HepG2 (cell line): ENCODE results near the gene MT1A. TPM values are rescaled to one million over a fixed set of nuclear protein-coding genes. Genes with fewer than 3 reads are reported as not detected.

Source experiments
- FOXA1 ChIP-seq, 2 experiments: fragments of 450-650 bp in 1 of 2; sonication (generic) in 1 of 2; formaldehyde crosslinking in 1 of 2; IDR thresholded peaks; 2 replicates each; pipeline versions ENCODE4 v1.4.0 to v1.6.1; 2016 to 2020; ENCODE audit warnings: missing genetic modification reagents in 1 of 2
- FOXA3 ChIP-seq: IDR thresholded peaks from 2 replicates; pipeline ENCODE4 v1.6.1; 2016; ENCODE audit warnings: missing genetic modification reagents, missing compliant biosample characterization
- FOXK2 ChIP-seq: fragments of 450-650 bp; IDR thresholded peaks from 2 replicates; pipeline ENCODE4 v1.6.1; 2016
- PCBP2 ChIP-seq: fragments of 200-400 bp; formaldehyde crosslinking; optimal IDR thresholded peaks from 2 replicates; pipeline ENCODE3; 2018; ENCODE audit warnings: low read length, low read depth; ENCODE audit not compliant: poor library complexity, severe bottlenecking
- RBFOX2 ChIP-seq: fragments of 200-400 bp; formaldehyde crosslinking; IDR thresholded peaks from 2 replicates; pipeline ENCODE4 v1.6.1; 2017; ENCODE audit warnings: low read depth, mild to moderate bottlenecking, low read length
- ZNF12 ChIP-seq: sonication (generic); formaldehyde crosslinking; IDR thresholded peaks from 2 replicates; pipeline ENCODE4 v1.5.0; 2020; ENCODE audit warnings: missing genetic modification reagents
- ZNF292 ChIP-seq: sonication (generic); formaldehyde crosslinking; IDR thresholded peaks from 2 replicates; pipeline ENCODE4 v1.8.1; 2022; ENCODE audit warnings: mild to moderate bottlenecking, low read depth, missing genetic modification reagents, borderline replicate concordance
- ZNF30 ChIP-seq: sonication (generic); formaldehyde crosslinking; IDR thresholded peaks from 2 replicates; pipeline ENCODE4 v1.5.0; 2020; ENCODE audit warnings: mild to moderate bottlenecking, missing genetic modification reagents
- ZNF558 ChIP-seq: sonication (generic); formaldehyde crosslinking; IDR thresholded peaks from 2 replicates; pipeline ENCODE4 v1.9.0; 2022; ENCODE audit warnings: mild to moderate bottlenecking, missing genetic modification reagents, borderline replicate concordance
- ZNF841 ChIP-seq: sonication (generic); formaldehyde crosslinking; IDR thresholded peaks from 2 replicates; pipeline ENCODE4 v1.8.1; 2023; ENCODE audit warnings: missing genetic modification reagents, borderline replicate concordance
- ZSCAN30 ChIP-seq: sonication (generic); formaldehyde crosslinking; IDR thresholded peaks from 2 replicates; pipeline ENCODE4 v1.5.0; 2020; ENCODE audit warnings: mild to moderate bottlenecking, missing genetic modification reagents
- polyA plus RNA-seq, 8 experiments: library from polyadenylated mRNA; depleted of rRNA in 3 of 8; stranded (reverse) in 7 of 8; unstranded in 1 of 8; fragments of >200 nt; fragmentation: Illumina TruSeq in 4 of 8; extraction: Trizol in 4 of 8; gene quantifications; 2 replicates each; pipeline versions ENCODE4 v1.2.1 to v1.2.3, GENCODE V29; 2011 to 2016; ENCODE audit warnings: low read depth in 4 of 8, missing spikeins in 1 of 8, mixed read lengths in 1 of 8; ENCODE audit not compliant: insufficient read depth in 1 of 8
- total RNA-seq, 5 experiments: library from RNA; depleted of rRNA; stranded (reverse); fragments of >200 nt; fragmentation: Illumina TruSeq; extraction: Trizol; gene quantifications; 2 replicates each; pipeline ENCODE4 v1.2.3, GENCODE V29; 2016; ENCODE audit warnings: low read depth in 1 of 5
- TF ChIP-seq, protein P1 (sequence below): sonication (generic); formaldehyde crosslinking; IDR thresholded peaks from 2 replicates; pipeline ENCODE4 v1.5.1; 2020; ENCODE audit warnings: mild to moderate bottlenecking, missing genetic modification reagents, moderate library complexity
- TF ChIP-seq, protein P2 (sequence below): sonication (generic); formaldehyde crosslinking; IDR thresholded peaks from 2 replicates; pipeline ENCODE4 v1.5.1; 2020; ENCODE audit warnings: missing genetic modification reagents, mild to moderate bottlenecking, borderline replicate concordance
- TF ChIP-seq, protein P3 (sequence below): sonication (generic); formaldehyde crosslinking; IDR thresholded peaks from 2 replicates; pipeline ENCODE4 v1.8.0; 2022; ENCODE audit warnings: mild to moderate bottlenecking, missing genetic modification reagents, moderate library complexity
- TF ChIP-seq, protein P4 (sequence below): sonication (generic); formaldehyde crosslinking; IDR thresholded peaks from 2 replicates; pipeline ENCODE4 v1.8.1; 2023; ENCODE audit warnings: mild to moderate bottlenecking, moderate library complexity, missing genetic modification reagents
- TF ChIP-seq, protein P5 (sequence below): sonication (generic); formaldehyde crosslinking; IDR thresholded peaks from 2 replicates; pipeline ENCODE4 v1.9.0; 2021; ENCODE audit warnings: missing genetic modification reagents, borderline replicate concordance

MT1A gene
- total and polyA plus RNA-seq, 2 of the 13 experiments (the other 11 are each of a cell fraction or from before 2014, with no cell fraction given) = 8.3 to 10.4 TPM

DNA sequence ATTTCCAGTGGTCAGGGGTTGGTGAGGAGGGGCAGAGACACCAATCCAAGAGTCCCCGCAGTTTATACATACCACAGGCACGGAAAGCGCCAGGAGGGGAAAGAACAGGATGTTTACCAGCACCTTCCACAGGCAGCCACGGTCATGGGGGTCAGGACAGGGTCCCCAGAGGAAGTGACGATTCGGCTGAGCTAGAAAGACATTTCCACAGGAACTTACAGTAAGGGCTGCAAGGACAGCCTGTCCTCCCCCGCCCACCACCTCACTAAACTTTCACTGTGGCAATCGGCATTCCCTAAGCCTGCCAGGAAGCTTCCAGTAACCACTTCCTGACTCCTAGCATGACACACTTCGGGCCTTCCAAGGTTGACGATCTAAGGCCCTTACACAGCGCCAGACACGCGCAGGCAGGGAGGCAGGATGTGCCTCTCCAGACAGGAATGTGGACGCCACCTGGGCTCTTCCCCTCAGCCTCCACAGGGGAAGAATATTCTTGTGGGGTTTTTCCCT, 31.3 kb upstream of the MT1A start (continued):
- TF ChIP-seq, protein P1, sequence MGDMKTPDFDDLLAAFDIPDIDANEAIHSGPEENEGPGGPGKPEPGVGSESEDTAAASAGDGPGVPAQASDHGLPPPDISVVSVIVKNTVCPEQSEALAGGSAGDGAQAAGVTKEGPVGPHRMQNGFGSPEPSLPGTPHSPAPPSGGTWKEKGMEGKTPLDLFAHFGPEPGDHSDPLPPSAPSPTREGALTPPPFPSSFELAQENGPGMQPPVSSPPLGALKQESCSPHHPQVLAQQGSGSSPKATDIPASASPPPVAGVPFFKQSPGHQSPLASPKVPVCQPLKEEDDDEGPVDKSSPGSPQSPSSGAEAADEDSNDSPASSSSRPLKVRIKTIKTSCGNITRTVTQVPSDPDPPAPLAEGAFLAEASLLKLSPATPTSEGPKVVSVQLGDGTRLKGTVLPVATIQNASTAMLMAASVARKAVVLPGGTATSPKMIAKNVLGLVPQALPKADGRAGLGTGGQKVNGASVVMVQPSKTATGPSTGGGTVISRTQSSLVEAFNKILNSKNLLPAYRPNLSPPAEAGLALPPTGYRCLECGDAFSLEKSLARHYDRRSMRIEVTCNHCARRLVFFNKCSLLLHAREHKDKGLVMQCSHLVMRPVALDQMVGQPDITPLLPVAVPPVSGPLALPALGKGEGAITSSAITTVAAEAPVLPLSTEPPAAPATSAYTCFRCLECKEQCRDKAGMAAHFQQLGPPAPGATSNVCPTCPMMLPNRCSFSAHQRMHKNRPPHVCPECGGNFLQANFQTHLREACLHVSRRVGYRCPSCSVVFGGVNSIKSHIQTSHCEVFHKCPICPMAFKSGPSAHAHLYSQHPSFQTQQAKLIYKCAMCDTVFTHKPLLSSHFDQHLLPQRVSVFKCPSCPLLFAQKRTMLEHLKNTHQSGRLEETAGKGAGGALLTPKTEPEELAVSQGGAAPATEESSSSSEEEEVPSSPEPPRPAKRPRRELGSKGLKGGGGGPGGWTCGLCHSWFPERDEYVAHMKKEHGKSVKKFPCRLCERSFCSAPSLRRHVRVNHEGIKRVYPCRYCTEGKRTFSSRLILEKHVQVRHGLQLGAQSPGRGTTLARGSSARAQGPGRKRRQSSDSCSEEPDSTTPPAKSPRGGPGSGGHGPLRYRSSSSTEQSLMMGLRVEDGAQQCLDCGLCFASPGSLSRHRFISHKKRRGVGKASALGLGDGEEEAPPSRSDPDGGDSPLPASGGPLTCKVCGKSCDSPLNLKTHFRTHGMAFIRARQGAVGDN (CRISPR knock-in tag) = peak; percentile 98
- TF ChIP-seq ZNF558 (CRISPR knock-in tag) = peak; percentile 94; the same call in 1 of the 2 replicates
- TF ChIP-seq, protein P2, sequence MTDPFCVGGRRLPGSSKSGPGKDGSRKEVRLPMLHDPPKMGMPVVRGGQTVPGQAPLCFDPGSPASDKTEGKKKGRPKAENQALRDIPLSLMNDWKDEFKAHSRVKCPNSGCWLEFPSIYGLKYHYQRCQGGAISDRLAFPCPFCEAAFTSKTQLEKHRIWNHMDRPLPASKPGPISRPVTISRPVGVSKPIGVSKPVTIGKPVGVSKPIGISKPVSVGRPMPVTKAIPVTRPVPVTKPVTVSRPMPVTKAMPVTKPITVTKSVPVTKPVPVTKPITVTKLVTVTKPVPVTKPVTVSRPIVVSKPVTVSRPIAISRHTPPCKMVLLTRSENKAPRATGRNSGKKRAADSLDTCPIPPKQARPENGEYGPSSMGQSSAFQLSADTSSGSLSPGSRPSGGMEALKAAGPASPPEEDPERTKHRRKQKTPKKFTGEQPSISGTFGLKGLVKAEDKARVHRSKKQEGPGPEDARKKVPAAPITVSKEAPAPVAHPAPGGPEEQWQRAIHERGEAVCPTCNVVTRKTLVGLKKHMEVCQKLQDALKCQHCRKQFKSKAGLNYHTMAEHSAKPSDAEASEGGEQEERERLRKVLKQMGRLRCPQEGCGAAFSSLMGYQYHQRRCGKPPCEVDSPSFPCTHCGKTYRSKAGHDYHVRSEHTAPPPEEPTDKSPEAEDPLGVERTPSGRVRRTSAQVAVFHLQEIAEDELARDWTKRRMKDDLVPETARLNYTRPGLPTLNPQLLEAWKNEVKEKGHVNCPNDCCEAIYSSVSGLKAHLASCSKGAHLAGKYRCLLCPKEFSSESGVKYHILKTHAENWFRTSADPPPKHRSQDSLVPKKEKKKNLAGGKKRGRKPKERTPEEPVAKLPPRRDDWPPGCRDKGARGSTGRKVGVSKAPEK (CRISPR knock-in tag) = no peak
- TF ChIP-seq ZNF292 (CRISPR knock-in tag) = peak; percentile 74
- peak; percentile 59; the same call in 1 of the 2 replicates for TF ChIP-seq FOXK2
- no peak for TF ChIP-seq PCBP2
- TF ChIP-seq RBFOX2 = peak; percentile 46; the same call in 1 of the 2 replicates
- TF ChIP-seq, protein P3, sequence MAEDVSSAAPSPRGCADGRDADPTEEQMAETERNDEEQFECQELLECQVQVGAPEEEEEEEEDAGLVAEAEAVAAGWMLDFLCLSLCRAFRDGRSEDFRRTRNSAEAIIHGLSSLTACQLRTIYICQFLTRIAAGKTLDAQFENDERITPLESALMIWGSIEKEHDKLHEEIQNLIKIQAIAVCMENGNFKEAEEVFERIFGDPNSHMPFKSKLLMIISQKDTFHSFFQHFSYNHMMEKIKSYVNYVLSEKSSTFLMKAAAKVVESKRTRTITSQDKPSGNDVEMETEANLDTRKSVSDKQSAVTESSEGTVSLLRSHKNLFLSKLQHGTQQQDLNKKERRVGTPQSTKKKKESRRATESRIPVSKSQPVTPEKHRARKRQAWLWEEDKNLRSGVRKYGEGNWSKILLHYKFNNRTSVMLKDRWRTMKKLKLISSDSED (CRISPR knock-in tag) = no peak
- peak; percentile 68 for TF ChIP-seq FOXA3
- TF ChIP-seq, protein P4, sequence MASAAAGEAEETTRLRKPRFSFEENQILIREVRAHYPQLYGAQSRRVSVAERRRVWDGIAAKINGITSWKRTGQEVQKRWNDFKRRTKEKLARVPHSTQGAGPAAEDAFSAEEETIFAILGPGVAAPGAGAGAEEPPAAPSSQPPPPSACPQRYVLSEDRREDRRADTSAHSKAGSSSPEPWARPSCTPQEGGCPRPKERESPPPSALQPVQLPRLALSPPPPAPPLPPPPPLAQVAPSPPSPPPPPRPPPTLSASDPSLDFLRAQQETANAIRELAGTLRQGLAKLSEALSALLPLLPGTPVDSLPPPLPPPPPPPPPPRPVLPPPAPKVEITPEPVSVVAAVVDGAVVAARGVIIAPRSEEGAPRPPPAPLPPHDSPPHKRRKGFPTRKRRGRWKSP (CRISPR knock-in tag) = peak; percentile 97
- TF ChIP-seq ZSCAN30 (CRISPR knock-in tag) = no peak
- 0 out of 2 replicates have a peak, but pooled peaks have one; percentile 68 for TF ChIP-seq ZNF30 (CRISPR knock-in tag)
- no peak for TF ChIP-seq ZNF841 (CRISPR knock-in tag)
- no peak for TF ChIP-seq FOXA1 (IDR thresholded peaks at IDR 0.05)
- TF ChIP-seq FOXA1 (CRISPR knock-in tag; IDR thresholded peaks at IDR 0.05) = peak; percentile 16; the same call in 1 of the 2 replicates
- TF ChIP-seq, protein P5, sequence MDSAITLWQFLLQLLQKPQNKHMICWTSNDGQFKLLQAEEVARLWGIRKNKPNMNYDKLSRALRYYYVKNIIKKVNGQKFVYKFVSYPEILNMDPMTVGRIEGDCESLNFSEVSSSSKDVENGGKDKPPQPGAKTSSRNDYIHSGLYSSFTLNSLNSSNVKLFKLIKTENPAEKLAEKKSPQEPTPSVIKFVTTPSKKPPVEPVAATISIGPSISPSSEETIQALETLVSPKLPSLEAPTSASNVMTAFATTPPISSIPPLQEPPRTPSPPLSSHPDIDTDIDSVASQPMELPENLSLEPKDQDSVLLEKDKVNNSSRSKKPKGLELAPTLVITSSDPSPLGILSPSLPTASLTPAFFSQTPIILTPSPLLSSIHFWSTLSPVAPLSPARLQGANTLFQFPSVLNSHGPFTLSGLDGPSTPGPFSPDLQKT = no peak; the same call in 1 of the 2 replicates
- TF ChIP-seq ZNF12 (CRISPR knock-in tag) = peak; percentile 57
